ENCODE data around the gene PIF1.

Gene PIF1

GRCh38 chr15:64773606-64774005 lies 51.8 kb downstream of the PIF1 start:
- no peak for DNase-seq

- no peak for DNase-seq
Observed at GRCh38 chr15:64772964-64773363, 52.5 kb downstream of the PIF1 start.

GRCh38 chr15:64772488-64772887 lies 53.0 kb downstream of the PIF1 start:
- no peak for DNase-seq

- no peak for DNase-seq
Observed at GRCh38 chr15:64770626-64771025, 54.8 kb downstream of the PIF1 start.

GRCh38 chr15:64767203-64767602 lies 58.2 kb downstream of the PIF1 start:
- DNase-seq: no peak

GRCh38 chr15:64766058-64766457 lies 59.4 kb downstream of the PIF1 start:
- DNase-seq: no peak

Measured in activated CD4-positive, alpha-beta T cell treated with anti-CD3 and anti-CD28 coated beads for 1 hour (primary cell).